GM21528 (cell line): Measurements from ENCODE around the gene PCSK2.

Experiments used
- ATAC-seq: cut with Tn5 transposase; IDR thresholded peaks from one replicate; pipeline ENCODE4 v1.9.1; 2021; ENCODE audit warnings: mild to moderate bottlenecking, moderate library complexity; ENCODE audit not compliant: unreplicated experiment, low FRiP score

Gene PCSK2

DNA sequence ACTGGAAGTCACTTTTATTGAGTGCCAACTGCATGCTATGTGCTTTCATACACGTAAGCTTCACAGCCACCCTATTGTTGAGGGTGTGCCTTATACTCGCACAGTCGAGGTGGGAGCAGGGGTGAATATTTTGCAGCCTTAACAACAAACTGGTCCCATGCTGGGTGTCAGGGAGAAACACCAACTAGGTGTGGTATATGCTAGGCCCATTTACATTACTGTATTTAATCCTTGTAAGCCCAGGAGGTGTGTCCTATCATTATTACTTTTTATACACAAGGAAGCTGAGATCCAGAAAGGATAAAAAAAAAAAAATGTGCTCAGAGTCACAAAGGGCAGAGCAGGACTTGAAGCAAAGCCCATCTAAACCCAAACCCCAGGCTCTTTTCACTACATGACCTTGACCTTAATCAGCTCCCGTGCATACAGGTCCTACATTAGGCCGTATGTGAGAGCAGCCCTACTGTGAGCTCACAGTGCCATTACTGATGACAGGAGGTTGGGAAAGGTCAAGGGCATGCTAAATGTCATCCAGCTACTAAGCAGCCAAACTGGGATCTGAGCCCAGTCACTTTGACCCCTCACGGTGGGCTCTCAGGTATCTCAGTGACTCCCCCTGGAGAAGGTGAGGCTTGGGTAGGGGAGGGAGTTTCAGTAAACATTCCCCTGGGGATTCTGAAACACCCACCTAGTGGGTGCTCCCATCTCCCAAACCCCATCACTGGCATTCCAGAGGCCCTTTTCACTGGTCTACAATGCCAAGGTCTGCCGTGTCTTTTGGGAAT, 242.6 kb downstream of the PCSK2 start:
- ATAC-seq: no peak

DNA sequence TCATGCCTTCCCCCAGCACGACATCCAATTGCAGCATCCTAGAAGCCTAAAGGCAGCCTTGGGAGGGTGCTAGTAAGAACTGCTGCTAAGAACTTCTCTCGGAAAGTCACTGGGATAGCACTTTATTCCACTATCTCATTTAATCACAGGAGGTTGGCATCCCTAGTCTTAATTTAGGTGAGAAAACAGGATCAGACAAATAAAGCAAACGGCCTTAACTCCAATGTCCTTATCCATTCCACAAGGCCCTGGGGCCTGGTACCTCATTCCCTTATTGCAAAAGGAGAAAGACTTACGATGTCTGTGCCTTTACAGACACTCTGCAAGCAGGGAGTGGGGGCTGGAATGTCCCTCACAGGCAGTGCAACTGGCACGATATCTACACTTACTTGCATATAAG, 243.7 kb downstream of the PCSK2 start:
- ATAC-seq: no peak

DNA sequence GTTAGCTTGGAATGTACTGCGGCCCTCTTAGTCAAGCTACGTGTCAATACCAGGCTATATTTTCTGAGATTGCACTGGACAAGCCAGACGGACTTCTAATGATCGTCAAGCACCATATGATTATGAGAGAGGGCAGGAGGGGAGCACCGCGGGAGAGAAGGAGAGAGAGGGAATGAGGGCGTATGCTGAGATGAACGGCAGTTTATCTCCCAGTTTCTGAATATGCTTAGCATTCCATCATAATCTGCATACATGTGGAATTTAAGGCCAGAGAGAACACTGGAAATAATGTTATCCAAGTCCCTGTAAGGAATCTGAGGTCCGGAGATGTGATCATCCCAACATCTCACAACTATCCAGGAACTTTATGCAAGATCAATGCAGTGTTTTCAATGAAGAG, 244.1 kb downstream of the PCSK2 start:
- ATAC-seq: no peak

DNA sequence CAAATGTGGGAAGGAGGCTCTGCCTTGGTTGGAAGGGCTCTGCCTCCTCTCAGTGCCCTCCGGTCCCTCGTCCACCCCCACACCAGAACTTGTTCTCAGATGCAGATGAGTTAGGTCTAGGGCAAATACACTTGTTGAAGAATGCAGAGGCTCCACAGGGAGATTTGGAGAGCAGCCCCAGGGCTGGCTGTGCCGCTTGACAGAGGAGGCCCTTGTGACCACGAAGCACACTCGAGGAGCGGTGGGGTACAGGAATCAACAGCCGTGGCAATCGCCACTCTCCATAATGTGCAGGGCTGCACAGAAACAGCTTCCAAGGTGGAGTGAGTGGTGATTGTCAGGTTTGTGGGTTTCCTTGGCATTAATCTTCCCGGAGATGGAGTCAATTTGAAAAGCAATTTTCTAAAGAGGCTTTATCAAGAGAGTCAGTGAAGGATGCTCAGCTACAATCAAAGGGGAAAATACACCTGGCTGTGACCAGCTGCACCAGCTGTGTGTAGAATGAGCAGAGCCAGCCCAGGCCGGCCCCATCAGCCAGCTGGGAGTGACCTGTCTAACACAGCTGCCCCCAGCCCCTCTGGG, 244.9 kb downstream of the PCSK2 start:
- ATAC-seq: no peak

DNA sequence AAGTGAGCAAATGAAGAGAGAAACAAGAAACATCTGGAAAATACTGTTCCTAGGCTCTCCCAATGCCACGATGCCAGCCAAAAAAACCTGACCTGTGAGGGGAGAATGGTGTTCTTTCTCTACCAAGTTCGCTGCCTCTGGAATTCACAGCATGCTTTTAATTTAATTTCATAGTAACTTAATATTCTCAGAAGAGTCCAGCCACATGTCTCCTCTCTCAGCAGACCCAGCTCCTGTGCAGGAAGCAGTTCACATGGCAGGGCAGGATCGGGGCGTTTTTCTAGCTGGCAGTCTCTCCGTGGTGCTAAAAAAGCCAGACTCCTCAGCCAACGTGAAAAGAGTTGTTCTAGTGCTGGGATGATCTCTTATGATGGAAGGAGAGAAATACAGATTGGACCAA, 246.8 kb downstream of the PCSK2 start:
- ATAC-seq: no peak

DNA sequence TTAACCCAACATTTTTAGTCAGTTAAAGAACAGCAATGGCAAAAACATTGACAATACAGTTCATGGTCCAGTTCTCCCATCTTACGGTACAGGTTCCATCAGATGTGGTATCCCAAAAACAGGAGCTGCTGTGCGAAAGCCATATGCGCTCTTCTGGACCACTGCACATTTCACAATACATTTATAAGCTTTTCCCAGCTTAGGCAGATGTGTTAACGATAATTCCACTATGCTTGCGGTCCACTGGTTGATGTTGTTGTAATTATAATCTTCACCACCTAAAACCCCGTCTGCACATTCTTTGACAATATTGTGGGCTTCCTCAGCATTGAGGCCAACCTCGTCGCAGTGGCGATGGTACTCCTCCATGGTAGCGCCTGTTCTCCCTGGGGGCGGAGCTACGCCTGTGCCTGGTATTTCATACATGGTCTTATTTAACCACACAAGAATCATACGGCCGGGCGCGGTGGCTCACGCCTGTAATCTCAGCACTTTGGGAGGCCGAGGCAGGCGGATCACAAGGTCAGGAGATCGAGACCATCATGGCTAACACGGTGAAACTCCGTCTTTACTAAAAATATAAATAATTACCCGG, 252.3 kb downstream of the PCSK2 start:
- ATAC-seq: no peak

DNA sequence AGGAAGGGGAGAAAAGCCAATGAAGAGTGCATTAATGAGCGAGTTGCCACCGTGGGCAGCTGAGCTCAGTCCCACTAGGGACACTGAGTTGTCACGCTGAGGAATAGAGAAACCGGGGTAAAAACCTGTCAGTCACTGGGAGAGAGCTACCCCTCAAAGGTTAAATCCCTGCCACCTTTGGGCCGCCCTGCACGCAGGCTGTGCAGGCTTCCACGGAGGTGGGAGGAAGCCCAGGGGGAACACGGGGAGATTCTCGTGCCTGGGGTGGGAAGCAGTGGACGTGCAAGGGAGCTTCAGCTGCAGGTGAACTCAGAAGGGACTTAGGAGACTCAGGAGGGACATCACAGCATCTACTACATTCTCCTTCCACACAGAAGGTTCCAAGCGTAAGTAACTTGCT, 253.9 kb downstream of the PCSK2 start:
- no peak for ATAC-seq

DNA sequence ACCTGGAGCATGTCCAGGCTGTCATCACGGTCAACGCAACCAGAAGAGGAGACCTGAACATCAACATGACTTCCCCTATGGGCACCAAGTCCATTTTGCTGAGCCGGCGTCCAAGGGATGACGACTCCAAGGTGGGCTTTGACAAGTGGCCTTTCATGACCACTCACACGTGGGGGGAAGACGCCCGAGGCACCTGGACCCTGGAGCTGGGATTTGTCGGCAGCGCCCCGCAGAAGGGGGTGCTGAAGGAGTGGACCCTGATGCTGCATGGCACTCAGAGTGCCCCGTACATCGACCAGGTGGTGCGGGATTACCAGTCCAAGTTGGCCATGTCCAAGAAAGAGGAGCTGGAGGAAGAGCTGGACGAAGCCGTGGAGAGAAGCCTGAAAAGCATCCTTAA, 254.8 kb downstream of the PCSK2 start:
- ATAC-seq: no peak

DNA sequence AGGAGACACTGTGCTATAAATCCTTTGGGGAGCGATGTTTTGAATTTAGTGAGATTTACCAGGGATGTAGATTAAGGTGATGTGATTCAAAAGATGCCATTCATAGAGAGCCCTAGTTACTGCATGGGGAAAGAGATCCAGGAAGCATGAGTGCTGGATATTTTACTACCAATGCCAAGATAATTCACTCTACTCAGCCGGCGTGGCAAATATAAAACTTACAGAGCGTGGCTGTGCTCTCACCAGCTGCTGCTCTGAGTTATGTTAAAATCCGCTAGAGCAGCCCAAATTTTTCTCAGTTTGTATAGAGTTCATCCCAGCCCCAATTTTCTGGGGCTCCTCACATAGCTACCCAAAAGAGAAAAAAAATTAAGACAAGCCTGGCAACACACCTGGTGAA, 255.7 kb downstream of the PCSK2 start:
- no peak for ATAC-seq

DNA sequence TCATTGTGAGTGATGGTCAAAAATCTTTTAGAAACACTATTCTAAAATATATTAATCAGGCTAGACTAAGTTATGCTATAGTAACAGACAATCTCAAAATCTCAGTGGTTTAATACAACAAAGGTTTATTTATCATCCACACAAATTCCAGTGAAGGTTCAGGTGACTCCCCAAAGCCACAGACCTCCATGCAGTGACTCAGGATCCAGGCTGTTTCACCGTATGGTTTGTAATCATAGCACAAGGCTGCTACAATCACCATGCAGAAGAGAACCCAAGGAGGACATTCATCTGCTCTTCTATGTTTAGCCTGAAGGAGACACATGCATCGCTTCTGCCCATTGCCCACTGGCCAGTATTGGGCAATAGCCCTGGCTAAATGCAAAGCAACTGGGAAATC, 258.2 kb downstream of the PCSK2 start:
- no peak for ATAC-seq

DNA sequence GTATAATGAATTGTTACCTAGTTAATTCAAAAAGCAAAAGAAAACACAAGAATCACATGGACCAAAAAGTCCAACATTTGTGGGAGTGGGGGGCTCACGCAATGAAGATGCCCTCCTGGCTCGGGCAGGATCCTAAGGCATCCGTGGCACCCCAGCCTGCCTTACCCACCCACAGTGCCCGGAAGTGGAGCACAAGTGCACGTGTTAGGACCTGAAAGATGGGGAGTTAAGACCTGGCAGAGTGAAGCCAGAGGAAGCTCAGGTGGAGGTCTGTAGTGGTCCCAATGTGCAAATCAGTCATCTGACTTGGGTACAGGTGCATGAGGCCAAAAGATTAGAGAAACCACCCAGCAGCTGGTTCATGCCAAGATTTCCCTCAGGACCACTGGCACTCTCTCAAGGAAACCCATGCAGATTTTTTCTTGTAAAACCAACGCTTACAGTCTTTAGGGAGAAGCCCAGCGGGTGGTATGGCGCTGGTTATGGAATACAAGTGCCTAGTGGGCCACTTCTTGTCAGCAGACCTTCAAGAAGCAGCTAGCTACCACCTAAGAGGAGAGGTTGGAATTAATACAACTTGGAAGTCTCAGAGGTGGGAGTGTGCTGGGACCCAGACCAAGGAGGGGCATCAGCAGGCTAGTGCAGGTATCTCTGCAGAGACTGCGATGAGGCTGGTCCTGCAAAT, 262.2 kb downstream of the PCSK2 start:
- no peak for ATAC-seq

DNA sequence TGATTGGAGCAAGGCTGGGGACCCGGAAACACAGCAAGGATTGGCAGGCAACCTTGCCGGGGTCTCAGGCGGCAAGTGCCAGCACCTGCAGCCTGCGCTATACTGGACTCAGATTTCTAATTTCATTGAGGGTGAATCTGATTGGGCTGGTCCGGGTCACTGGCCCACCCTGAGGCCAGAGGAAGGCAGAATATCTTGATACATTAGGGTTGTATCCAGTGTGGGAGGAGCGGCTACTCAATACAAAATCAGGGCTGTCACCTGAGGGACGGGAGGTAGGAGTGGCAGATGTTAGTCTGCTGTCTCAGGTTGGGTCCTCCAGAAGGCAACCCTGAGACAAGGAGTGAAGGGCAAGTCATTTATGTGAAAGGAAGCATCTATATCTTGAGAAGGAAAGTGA, 263.7 kb downstream of the PCSK2 start:
- ATAC-seq: no peak

DNA sequence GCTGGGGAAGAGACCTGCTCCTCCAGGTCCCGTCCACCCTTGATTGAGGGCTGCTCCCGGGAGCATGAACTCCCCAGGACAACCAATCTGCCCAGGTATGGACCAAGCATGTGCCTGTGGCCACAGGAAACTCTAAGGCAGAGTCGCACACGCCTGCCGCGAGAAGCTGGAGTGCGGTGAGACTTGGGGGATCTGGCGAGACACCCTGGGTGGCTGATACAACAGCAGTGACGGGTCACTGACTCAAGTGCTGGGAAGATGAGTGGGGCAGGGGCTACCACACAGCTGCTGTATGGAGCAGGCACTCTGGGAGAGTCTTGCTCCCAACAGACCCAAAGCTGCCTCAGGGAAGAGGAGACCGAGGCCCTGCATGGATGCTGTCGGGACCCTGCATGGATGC, 264.2 kb downstream of the PCSK2 start:
- ATAC-seq: no peak

DNA sequence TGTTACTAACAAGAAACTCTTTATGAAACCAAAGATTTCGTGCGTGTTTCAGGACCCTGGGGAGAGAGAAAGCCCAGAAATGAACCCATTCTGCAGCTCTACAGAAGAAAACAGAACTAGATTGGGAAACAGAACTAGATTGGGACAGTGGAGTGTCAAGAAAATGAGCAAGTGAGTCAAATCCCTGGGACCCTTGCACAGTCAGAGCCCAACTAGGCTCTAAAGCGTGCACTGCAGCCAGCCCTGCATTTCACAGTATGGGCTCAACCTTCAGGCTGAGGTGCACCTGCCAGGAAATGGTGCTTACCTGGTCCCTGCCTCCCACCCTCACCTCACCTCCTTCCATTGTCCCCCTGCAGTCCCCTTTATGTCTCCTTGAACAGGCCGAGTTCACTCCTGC, 264.6 kb downstream of the PCSK2 start:
- no peak for ATAC-seq

DNA sequence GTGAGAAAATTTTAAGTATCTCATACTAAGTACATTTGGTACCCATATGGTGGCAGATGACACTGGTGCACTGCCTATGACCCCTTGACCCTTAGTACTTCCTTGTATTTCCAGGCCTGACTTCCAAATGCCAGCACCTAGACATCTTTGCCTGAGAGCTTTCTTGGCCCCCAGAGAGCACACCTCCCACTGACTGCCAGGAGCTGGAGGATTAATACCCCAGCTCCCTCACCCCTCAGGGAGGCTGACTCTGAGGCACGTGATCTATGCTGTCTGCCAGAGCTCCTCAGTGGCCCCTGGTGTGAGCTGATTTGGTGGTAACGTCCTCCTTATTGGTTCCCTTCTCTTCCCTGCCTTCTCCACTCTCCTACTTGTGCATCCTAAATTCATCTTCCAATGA, 266.3 kb downstream of the PCSK2 start:
- ATAC-seq: no peak

DNA sequence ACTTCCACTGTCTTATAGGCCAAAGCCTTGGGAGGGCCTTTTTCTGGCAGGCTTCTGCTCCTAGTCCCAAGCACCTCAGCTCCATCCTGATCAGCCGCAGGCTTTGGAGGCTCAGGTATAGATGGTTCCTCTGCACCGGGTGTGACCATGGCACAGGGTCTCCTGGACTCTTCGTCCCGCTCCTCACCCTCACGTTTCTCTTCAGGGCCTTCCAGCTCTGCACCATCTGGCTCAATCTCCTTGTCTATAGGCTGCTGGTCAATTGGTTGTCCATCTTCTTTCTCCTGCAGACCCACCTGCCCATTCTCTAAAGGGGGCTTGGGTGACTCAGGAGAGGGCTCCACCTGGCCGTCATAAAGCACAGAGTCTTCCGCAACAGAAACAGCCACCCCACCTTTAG, 267.4 kb downstream of the PCSK2 start:
- ATAC-seq: no peak

DNA sequence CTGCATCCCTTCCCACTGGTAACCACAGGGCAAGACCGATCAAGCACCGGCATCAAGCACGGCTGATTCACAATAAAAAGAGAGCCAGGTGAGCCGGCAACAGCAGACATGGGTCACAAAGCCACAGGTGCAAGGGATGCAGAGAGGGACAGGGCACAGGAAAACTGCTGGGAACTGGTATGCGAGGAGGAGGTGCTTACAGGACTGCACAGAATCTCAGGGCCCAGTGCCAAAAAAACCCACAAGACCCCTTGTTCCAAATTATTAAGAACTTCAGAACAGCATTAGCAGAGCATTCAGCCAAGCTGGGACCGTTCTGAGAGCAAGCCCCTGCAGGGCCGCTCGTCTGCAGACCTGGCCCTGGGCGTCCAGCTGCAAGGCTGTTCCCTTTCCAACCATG, 269.0 kb downstream of the PCSK2 start:
- ATAC-seq: no peak

DNA sequence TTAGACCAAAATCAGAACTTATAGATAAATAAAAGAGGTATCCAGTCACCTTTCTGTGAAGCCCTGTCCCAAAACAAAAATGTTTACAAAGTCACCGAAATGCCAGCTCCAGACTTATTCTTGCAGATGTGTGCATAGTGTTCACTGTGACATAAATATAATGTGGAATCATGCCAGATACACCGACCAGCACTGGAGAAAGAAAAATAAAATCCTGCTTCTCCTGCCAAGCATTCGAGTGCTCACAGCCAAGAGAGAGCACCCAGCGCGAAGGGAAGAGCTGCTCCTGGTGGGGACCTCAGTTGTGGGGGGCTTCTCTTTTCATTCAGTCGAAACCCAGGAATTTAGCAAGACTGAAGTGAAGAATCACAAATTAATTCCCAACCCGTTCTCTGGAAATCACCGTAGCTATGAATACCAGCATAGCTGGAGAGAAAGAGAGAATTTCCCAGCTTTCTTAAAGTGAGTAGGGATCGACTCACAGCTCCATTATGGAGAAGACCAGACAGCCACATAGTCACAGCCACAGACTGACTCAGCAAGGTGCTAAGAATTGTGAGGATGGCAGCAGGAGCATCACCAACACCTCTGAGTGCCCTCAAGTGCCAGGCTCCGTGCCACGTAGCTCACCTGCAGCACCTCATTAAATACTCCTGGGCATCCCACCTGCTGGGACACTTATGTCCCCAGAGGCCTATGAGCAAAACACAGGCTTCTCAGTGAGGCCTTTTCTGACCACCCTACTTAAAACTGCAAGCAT, 271.2 kb downstream of the PCSK2 start:
- ATAC-seq: no peak

DNA sequence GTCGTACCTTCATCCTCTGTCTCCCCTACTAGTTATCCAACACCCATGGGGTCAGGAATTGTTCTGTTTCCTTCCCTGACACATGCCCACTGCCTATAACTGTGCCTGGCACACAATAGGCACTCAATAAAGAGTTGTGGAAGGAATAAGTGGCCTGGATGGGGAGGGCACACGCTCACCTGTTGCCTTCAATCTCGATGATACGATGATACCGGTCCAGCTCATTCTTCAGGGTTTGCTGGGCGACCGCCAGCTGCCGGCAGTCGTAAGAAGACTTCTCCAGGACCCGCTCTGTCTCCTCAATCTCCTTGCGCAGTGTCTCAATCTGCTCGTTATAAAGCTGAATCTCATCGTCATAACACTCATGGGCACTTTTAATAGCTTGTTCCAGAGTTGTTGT, 271.8 kb downstream of the PCSK2 start:
- no peak for ATAC-seq

DNA sequence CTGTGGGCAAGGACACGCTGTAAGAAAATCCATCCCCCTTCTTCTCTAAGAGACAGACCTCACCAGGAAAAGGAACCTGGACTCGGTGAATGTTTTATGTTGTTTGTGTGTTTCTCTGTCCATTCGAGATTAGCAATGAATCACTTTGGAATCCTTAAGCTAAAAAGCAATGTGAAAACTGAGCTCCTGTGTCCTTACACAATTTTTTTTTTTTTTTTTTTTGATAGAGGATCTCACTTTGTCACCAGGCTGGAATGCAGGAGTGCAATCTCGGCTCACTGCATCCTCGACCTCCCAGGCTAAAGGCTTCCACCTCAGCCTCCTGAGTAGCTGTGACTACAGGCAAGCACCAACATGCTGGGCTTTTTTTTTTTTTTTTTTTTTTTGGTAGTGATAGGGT, 272.2 kb downstream of the PCSK2 start:
- no peak for ATAC-seq

DNA sequence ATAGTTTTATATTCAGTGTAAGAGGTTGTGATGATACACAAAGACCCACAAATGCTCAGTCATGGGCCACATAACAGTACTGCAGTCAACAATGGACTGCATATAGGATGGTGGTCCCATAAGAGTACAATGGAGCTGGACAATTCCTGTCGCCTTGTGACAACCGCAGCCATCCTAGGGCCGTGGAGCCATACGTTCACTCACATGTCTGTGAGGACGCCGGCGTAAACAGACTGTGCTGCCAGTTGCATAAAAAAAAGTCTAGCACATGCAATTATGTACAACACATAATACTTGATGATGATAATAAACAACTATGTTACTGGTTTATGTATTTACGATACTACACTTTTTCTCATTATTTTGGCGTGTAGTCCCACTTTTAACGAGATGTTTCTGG, 273.4 kb downstream of the PCSK2 start:
- no peak for ATAC-seq
